ENCODE measurements around the gene EFNA1. TPM values are rescaled to one million over a fixed set of nuclear protein-coding genes. Genes with fewer than 3 reads are reported as not detected.

EFNA1 gene
- total and polyA plus RNA-seq, 2 of the 13 experiments (the other 11 are each of a cell fraction or from before 2014, with no cell fraction given), result 81.8 to 874 TPM

- TF ChIP-seq ATF4 (CRISPR knock-in tag; IDR thresholded peaks at IDR 0.05) (peak in 1 of 2 experiments; percentile 81; a peak in 2 of 4 replicates), BCL3 (CRISPR knock-in tag; IDR thresholded peaks at IDR 0.05) (peak; percentile 93), TCF7 (IDR thresholded peaks at IDR 0.05; ENCODE audit: low read depth) (peak; percentile 58; the same call in 1 of the 2 replicates), ETV5 (CRISPR knock-in tag; IDR thresholded peaks at IDR 0.05; ENCODE audit: borderline replicate concordance) (peak; percentile 85; the same call in 1 of the 2 replicates), RNF2 (conservative IDR thresholded peaks at IDR 0.05; ENCODE audit: low read depth) (peak; percentile 92), ZNF468 (CRISPR knock-in tag; IDR thresholded peaks at IDR 0.05) (peak; percentile 93; the same call in 1 of the 2 replicates), GATA4 (IDR thresholded peaks at IDR 0.05; ENCODE audit: borderline replicate concordance, low read depth) (peak; percentile 75; the same call in 1 of the 2 replicates), ZBTB14 (CRISPR knock-in tag; IDR thresholded peaks at IDR 0.05) (peak; percentile 18; the same call in 1 of the 2 replicates), ZFYVE20 (CRISPR knock-in tag; IDR thresholded peaks at IDR 0.05; ENCODE audit: borderline replicate concordance, low read depth) (no peak), ZNF639 (CRISPR knock-in tag; conservative IDR thresholded peaks at IDR 0.05) (peak; percentile 91), BORCS8-MEF2B (CRISPR knock-in tag; IDR thresholded peaks at IDR 0.05) (peak; percentile 95), ZBTB49 (CRISPR knock-in tag; IDR thresholded peaks at IDR 0.05; ENCODE audit: borderline replicate concordance) (peak; percentile 72; the same call in 1 of the 2 replicates), ATF6 (CRISPR knock-in tag; conservative IDR thresholded peaks at IDR 0.05) (peak; percentile 90), SNAPC5 (CRISPR knock-in tag; IDR thresholded peaks at IDR 0.05; ENCODE audit: borderline replicate concordance) (peak; percentile 88), ZNF441 (CRISPR knock-in tag; IDR thresholded peaks at IDR 0.05; ENCODE audit: borderline replicate concordance) (peak; percentile 81; the same call in 1 of the 2 replicates), ZNF704 (CRISPR knock-in tag; IDR thresholded peaks at IDR 0.05; ENCODE audit: borderline replicate concordance) (no peak)
Measured at GRCh38 chr1:155125946-155126555, 1.6 kb upstream of the EFNA1 start (continued).

Data from HepG2 (cell line).